HCT116 (cell line): ENCODE results near the gene ZNF621. TPM values are rescaled to one million over a fixed set of nuclear protein-coding genes. Genes with fewer than 3 reads are reported as not detected.
A peak's percentile ranks its signal among the peaks of the same experiment; 100 is the strongest.

ENCODE experiments used
- ATAC-seq: fragments of 200-7000 bp; cut with Tn5 transposase; 2 replicates; pipeline ENCODE4 v1.9.1; 2020; ENCODE audit warnings: mild to moderate bottlenecking, moderate library complexity
- BruUV-seq: library from RNA; stranded (reverse); fragments of 400-500 nt; replicated peaks from 2 replicates; lab custom pipeline; 2021; lab: Mats Ljungman, UMichigan
- CTCF ChIA-PET: fragments of 300-600 bp; sonication (Branson Sonifier 250); formaldehyde crosslinking; loops from one replicate; lab custom pipeline; 2021; ENCODE audit warnings: antibody characterized with exemption; lab: Charles Lee
- POLR2A ChIA-PET: fragments of 300-600, 350-600 bp; sonication (Branson Sonifier 250); formaldehyde crosslinking; loops from one replicate; lab custom pipeline; 2021; ENCODE audit warnings: antibody characterized with exemption; lab: Charles Lee
- RAD21 ChIA-PET, 2 experiments: fragments of 300-600 bp; sonication (Branson Sonifier 250); formaldehyde crosslinking; loops; one replicate each; lab custom pipeline; 2023; ENCODE audit warnings: low total read pairs in 2 of 2; ENCODE audit not compliant: uncharacterized antibody in 2 of 2, unreplicated experiment in 2 of 2, low non-redundant PET in 1 of 2; lab: Charles Lee
- DNase-seq: peaks from one replicate; pipeline ENCODE4 v3.0.0-alpha.2; 2010; ENCODE audit warnings: low read depth, low spot score
- H2AFZ ChIP-seq: fragments of 200-600 bp; shearing (Covaris generic), sonication (generic); 2 replicates; pipeline ENCODE4 v1.6.1; 2017; ENCODE audit warnings: low read depth, mixed run types, mixed read lengths, antibody characterized with exemption, low read length; ENCODE audit not compliant: poor library complexity, severe bottlenecking
- H3K27ac ChIP-seq: 2 replicates; pipeline ENCODE4 v1.5.1; 2012; ENCODE audit warnings: low read depth, low read length
- H3K27me3 ChIP-seq: fragments of 200-600 bp; sonication (generic); 2 replicates; pipeline ENCODE4 v1.6.1; 2016; ENCODE audit warnings: mixed run types, low read length, mixed read lengths; ENCODE audit not compliant: insufficient read depth
- H3K36me3 ChIP-seq, 2 experiments: fragments of 200-500 bp in 1 of 2; fragments of 200-600 bp in 1 of 2; sonication (Bioruptor generic) in 1 of 2; sonication (generic) in 1 of 2; 2 replicates each; pipeline versions ENCODE4 v1.5.1 to v1.6.1; 2014 to 2016; ENCODE audit warnings: low read length in 2 of 2, inconsistent platforms in 1 of 2, mixed read lengths in 1 of 2, mixed run types in 1 of 2; ENCODE audit not compliant: insufficient read depth in 2 of 2, control insufficient read depth in 1 of 2
- H3K4me1 ChIP-seq, 2 experiments: fragments of 200-600 bp in 1 of 2; sonication (generic) in 1 of 2; 2 replicates each; pipeline versions ENCODE4 v1.5.1 to v1.6.1; 2012 to 2017; ENCODE audit warnings: low read length in 2 of 2, inconsistent platforms in 1 of 2, mild to moderate bottlenecking in 1 of 2, mixed read lengths in 1 of 2, mixed run types in 1 of 2, moderate library complexity in 1 of 2; ENCODE audit not compliant: insufficient read depth in 2 of 2, control insufficient read depth in 1 of 2
- H3K4me2 ChIP-seq: fragments of 200-600 bp; sonication (generic); 2 replicates; pipeline ENCODE4 v1.6.1; 2017; ENCODE audit warnings: mixed run types, low read length, mixed read lengths
- H3K4me3 ChIP-seq, 2 experiments: fragments of 200-600 bp in 1 of 2; sonication (generic) in 1 of 2; replicated peaks in 1 of 2; 2 replicates each; pipeline ENCODE4 v1.5.1; 2011 to 2016; ENCODE audit warnings: low read length in 2 of 2, control low read depth in 1 of 2, low read depth in 1 of 2, mild to moderate bottlenecking in 1 of 2, mixed read lengths in 1 of 2, mixed run types in 1 of 2
- H3K79me2 ChIP-seq: fragments of 200-600 bp; sonication (generic); 2 replicates; pipeline ENCODE4 v1.6.1; 2017; ENCODE audit warnings: mild to moderate bottlenecking, mixed run types, low read length, moderate library complexity, mixed read lengths; ENCODE audit not compliant: insufficient read depth
- H3K9ac ChIP-seq: fragments of 200-600 bp; sonication (generic); 2 replicates; pipeline ENCODE4 v1.6.1; 2016; ENCODE audit warnings: low read length, mixed read lengths
- H3K9me2 ChIP-seq: fragments of 200-600 bp; sonication (generic), shearing (Covaris generic); 2 replicates; pipeline ENCODE4 v1.6.1; 2017; ENCODE audit warnings: mixed run types, mild to moderate bottlenecking, moderate library complexity; ENCODE audit not compliant: insufficient read depth
- H3K9me3 ChIP-seq, 2 experiments: fragments of 200-500 bp in 1 of 2; fragments of 200-600 bp in 1 of 2; sonication (Bioruptor generic) in 1 of 2; sonication (generic) in 1 of 2; 2 replicates each; pipeline ENCODE4 v1.6.1; 2014 to 2017; ENCODE audit warnings: low read length in 2 of 2, mixed read lengths in 2 of 2, inconsistent platforms in 1 of 2, low read depth in 1 of 2, mild to moderate bottlenecking in 1 of 2, mixed run types in 1 of 2, moderate library complexity in 1 of 2; ENCODE audit not compliant: control insufficient read depth in 1 of 2, insufficient read depth in 1 of 2
- H4K20me1 ChIP-seq: fragments of 200-600 bp; sonication (generic), shearing (Covaris generic); 2 replicates; pipeline ENCODE4 v1.6.1; 2017; ENCODE audit warnings: mixed run types, mild to moderate bottlenecking, moderate library complexity; ENCODE audit not compliant: insufficient read depth
- CEBPB ChIP-seq: IDR thresholded peaks from 2 replicates; pipeline ENCODE4 v1.6.1; 2012; ENCODE audit warnings: low read depth
- EGR1 ChIP-seq: IDR thresholded peaks from 2 replicates; pipeline ENCODE4 v1.6.1; 2012; ENCODE audit warnings: low read depth
- ELF1 ChIP-seq: IDR thresholded peaks from 2 replicates; pipeline ENCODE4 v1.6.1; 2012; ENCODE audit warnings: low read depth, borderline replicate concordance
- EZH2phosphoT487 ChIP-seq: fragments of 200-600 bp; IDR thresholded peaks from 2 replicates; pipeline ENCODE4 v1.6.1; 2018; ENCODE audit warnings: antibody characterized with exemption, borderline replicate concordance
- JUND ChIP-seq: IDR thresholded peaks from 2 replicates; pipeline ENCODE4 v1.6.1; 2012
- MAX ChIP-seq: IDR thresholded peaks from 2 replicates; pipeline ENCODE4 v1.6.1; 2012
- POLR2AphosphoS5 ChIP-seq: IDR thresholded peaks from 2 replicates; pipeline ENCODE4 v1.6.1; 2011; ENCODE audit warnings: mild to moderate bottlenecking, low read depth, low read length, moderate library complexity
- REST ChIP-seq: IDR thresholded peaks from 2 replicates; pipeline ENCODE4 v1.6.1; 2012; ENCODE audit warnings: low read depth
- SIN3A ChIP-seq: IDR thresholded peaks from 2 replicates; pipeline ENCODE4 v1.6.1; 2012; ENCODE audit warnings: low read depth
- SP1 ChIP-seq: IDR thresholded peaks from 2 replicates; pipeline ENCODE4 v1.6.1; 2012; ENCODE audit warnings: low read depth
- SRF ChIP-seq: IDR thresholded peaks from 2 replicates; pipeline ENCODE4 v1.6.1; 2012; ENCODE audit warnings: low read depth
- YY1 ChIP-seq: IDR thresholded peaks from 2 replicates; pipeline ENCODE4 v1.6.1; 2011; ENCODE audit warnings: low read length, low read depth, moderate library complexity, mild to moderate bottlenecking; ENCODE audit not compliant: insufficient replicate concordance; ENCODE audit errors: extremely low read depth
- ZBTB33 ChIP-seq: IDR thresholded peaks from 2 replicates; pipeline ENCODE4 v1.6.1; 2011; ENCODE audit warnings: mild to moderate bottlenecking, low read length, moderate library complexity; ENCODE audit not compliant: insufficient replicate concordance; ENCODE audit errors: extremely low read depth
- ZFX ChIP-seq: fragments of 450-650 bp; IDR thresholded peaks from 2 replicates; pipeline ENCODE4 v1.6.1; 2017
- ZNF274 ChIP-seq: fragments of 200-500 bp; sonication (Bioruptor generic); IDR thresholded peaks from 2 replicates; pipeline ENCODE4 v1.6.1; 2014; ENCODE audit warnings: mild to moderate bottlenecking, low read depth, low read length, inconsistent platforms
- intact Hi-C: fragments of 100-400 bp; cut with micrococcal nuclease; formaldehyde crosslinking; loops from 2 replicates; pipeline ENCODE4 v1.10.0; 2022
- total RNA-seq: library from RNA; stranded (reverse); gene quantifications from one replicate; pipeline ENCODE4 v1.2.1, GENCODE V29; 2021; ENCODE audit not compliant: unreplicated experiment
- TF ChIP-seq, protein P1 (sequence below), 3 experiments: fragments of 200-600 bp in 1 of 3; sonication (generic) in 1 of 3; IDR thresholded peaks in 2 of 3; conservative IDR thresholded peaks in 1 of 3; 2 replicates each; pipeline ENCODE4 v1.5.1; 2012 to 2017; ENCODE audit warnings: low read depth in 2 of 3, low read length in 2 of 3, antibody characterized with exemption in 1 of 3, borderline replicate concordance in 1 of 3, control low read depth in 1 of 3, mild to moderate bottlenecking in 1 of 3, mixed read lengths in 1 of 3, mixed run types in 1 of 3, moderate library complexity in 1 of 3; ENCODE audit not compliant: insufficient read depth in 1 of 3

The ZNF621 gene
- total RNA-seq, 1 experiment from 2014 or later: 23.5 TPM

- peak; percentile 72 for TF ChIP-seq MAX
- TF ChIP-seq ELF1: no peak
- no peak for TF ChIP-seq ZFX
- no peak for TF ChIP-seq SP1
- TF ChIP-seq SRF: no peak
- TF ChIP-seq ZBTB33: no peak
- no peak for TF ChIP-seq ZNF274
Measured at GRCh38 chr3:40505599-40506462, 18.9 kb upstream of the ZNF621 start, which contains the start of gene ZNF620 (continued).

GRCh38 chr3:40511031-40511718 is 13.6 kb upstream of the ZNF621 start:
- no peaks in the 10 kb centered on the region for H3K9me2 ChIP-seq
- ChIA-PET CTCF (no interaction called here), POLR2A (no interaction called here), RAD21 (no interaction called here)
- H3K4me3 ChIP-seq: no peak overlapping the region
- H3K9me3 ChIP-seq: no peaks in the 10 kb centered on the region
- H2AFZ ChIP-seq: no peak overlapping the region
- peaks cover 10% of the 10 kb centered on the region in 2 experiments; a peak in 3 of 4 replicates for H3K36me3 ChIP-seq
- no TSS peak for BruUV-seq
- H3K27ac ChIP-seq: no peak overlapping the region
- peaks cover 0 to 7% of the 10 kb centered on the region in 2 experiments; a peak in 2 of 4 replicates for H3K4me1 ChIP-seq
- no peak overlapping the region for H3K9ac ChIP-seq
- no peaks in the 10 kb centered on the region for H4K20me1 ChIP-seq
- H3K27me3 ChIP-seq: no peaks in the 10 kb centered on the region
- H3K79me2 ChIP-seq: peaks cover 4% of the 10 kb centered on the region; the same call in 1 of the 2 replicates
- intact Hi-C loops: no loop called here
- H3K4me2 ChIP-seq: no peak overlapping the region
- DNase-seq (no peak), ATAC-seq (no peak)
- TF ChIP-seq EGR1 (no peak), CEBPB (no peak), JUND (no peak), SIN3A (no peak), REST (no peak), POLR2AphosphoS5 (no peak), YY1 (no peak), EZH2phosphoT487 (no peak)
- TF ChIP-seq, protein P1, sequence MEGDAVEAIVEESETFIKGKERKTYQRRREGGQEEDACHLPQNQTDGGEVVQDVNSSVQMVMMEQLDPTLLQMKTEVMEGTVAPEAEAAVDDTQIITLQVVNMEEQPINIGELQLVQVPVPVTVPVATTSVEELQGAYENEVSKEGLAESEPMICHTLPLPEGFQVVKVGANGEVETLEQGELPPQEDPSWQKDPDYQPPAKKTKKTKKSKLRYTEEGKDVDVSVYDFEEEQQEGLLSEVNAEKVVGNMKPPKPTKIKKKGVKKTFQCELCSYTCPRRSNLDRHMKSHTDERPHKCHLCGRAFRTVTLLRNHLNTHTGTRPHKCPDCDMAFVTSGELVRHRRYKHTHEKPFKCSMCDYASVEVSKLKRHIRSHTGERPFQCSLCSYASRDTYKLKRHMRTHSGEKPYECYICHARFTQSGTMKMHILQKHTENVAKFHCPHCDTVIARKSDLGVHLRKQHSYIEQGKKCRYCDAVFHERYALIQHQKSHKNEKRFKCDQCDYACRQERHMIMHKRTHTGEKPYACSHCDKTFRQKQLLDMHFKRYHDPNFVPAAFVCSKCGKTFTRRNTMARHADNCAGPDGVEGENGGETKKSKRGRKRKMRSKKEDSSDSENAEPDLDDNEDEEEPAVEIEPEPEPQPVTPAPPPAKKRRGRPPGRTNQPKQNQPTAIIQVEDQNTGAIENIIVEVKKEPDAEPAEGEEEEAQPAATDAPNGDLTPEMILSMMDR (IDR thresholded peaks at IDR 0.05 in 2 of 3, conservative IDR thresholded peaks at IDR 0.05 in 1 of 3; ENCODE audit: borderline replicate concordance in 1 of 3, insufficient read depth in 1 of 3, low read depth in 2 of 3, low read length in 2 of 3): no peak
